Nephron (organoid): ENCODE results near the gene HECW1.

ENCODE experiments used
- H3K27ac Mint-ChIP-seq, 3 experiments: 2 replicates each; pipeline ENCODE4 v1.8.0; 2020; ENCODE audit warnings: mixed read lengths in 3 of 3, mild to moderate bottlenecking in 2 of 3, moderate library complexity in 1 of 3
- H3K27me3 Mint-ChIP-seq: 2 replicates; pipeline ENCODE4 v1.8.0; 2021; ENCODE audit warnings: low read depth, mild to moderate bottlenecking, moderate library complexity, mixed read lengths
- H3K36me3 Mint-ChIP-seq: 2 replicates; pipeline ENCODE4 v1.8.0; 2020; ENCODE audit warnings: low read depth, mixed read lengths
- H3K4me1 Mint-ChIP-seq: 2 replicates; pipeline ENCODE4 v1.8.0; 2020; ENCODE audit warnings: mixed read lengths
- H3K4me3 Mint-ChIP-seq, 3 experiments: 2 replicates each; pipeline ENCODE4 v1.8.0; 2020; ENCODE audit warnings: mild to moderate bottlenecking in 3 of 3, mixed read lengths in 3 of 3, moderate library complexity in 2 of 3
- H3K9me3 Mint-ChIP-seq: 2 replicates; pipeline ENCODE4 v1.8.0; 2020; ENCODE audit warnings: mixed read lengths
- CTCF ChIP-seq, 3 experiments: fragments of 200-600 bp; sonication (generic); IDR thresholded peaks; one replicate each; pipeline ENCODE4 v1.5.0; 2021; ENCODE audit warnings: antibody characterized with exemption in 3 of 3; ENCODE audit not compliant: unreplicated experiment in 3 of 3

HECW1 gene

GRCh38 chr7:43467406-43467805, 355.0 kb downstream of the HECW1 start:
- Mint-ChIP-seq H3K27me3 (peaks cover 13% of the 10 kb centered on the region), H3K4me3 (no peak overlapping the region), H3K27ac (peak overlapping the region in 2 of 3 experiments; percentile 3 to 59), H3K4me1 (peaks cover 29% of the 10 kb centered on the region), H3K36me3 (no peaks in the 10 kb centered on the region), H3K9me3 (no peaks in the 10 kb centered on the region)
- TF ChIP-seq CTCF (IDR thresholded peaks at IDR 0.05; ENCODE audit: unreplicated experiment in 3 of 3) = no peak

GRCh38 chr7:43467846-43468245, 355.4 kb downstream of the HECW1 start:
- peaks cover 13% of the 10 kb centered on the region for H3K27me3 Mint-ChIP-seq
- peak overlapping the region in 1 of 3 experiments; percentile 59 for H3K27ac Mint-ChIP-seq
- no peak for TF ChIP-seq CTCF (IDR thresholded peaks at IDR 0.05; ENCODE audit: unreplicated experiment in 3 of 3)
- peaks cover 25% of the 10 kb centered on the region for H3K4me1 Mint-ChIP-seq
- H3K4me3 Mint-ChIP-seq = no peak overlapping the region
- no peaks in the 10 kb centered on the region for H3K9me3 Mint-ChIP-seq
- no peaks in the 10 kb centered on the region for H3K36me3 Mint-ChIP-seq

GRCh38 chr7:43469051-43469450, 356.6 kb downstream of the HECW1 start:
- H3K27me3 Mint-ChIP-seq = peaks cover 13% of the 10 kb centered on the region
- H3K27ac Mint-ChIP-seq = no peak overlapping the region
- H3K36me3 Mint-ChIP-seq = no peaks in the 10 kb centered on the region
- TF ChIP-seq CTCF (IDR thresholded peaks at IDR 0.05; ENCODE audit: unreplicated experiment in 3 of 3) = no peak
- peaks cover 4% of the 10 kb centered on the region for H3K9me3 Mint-ChIP-seq
- H3K4me1 Mint-ChIP-seq = peaks cover 14% of the 10 kb centered on the region
- no peak overlapping the region for H3K4me3 Mint-ChIP-seq

- no peak overlapping the region for H3K4me3 Mint-ChIP-seq
- no peak for TF ChIP-seq CTCF (IDR thresholded peaks at IDR 0.05; ENCODE audit: unreplicated experiment in 3 of 3)
Measured at GRCh38 chr7:43470110-43470509, 357.7 kb downstream of the HECW1 start.

GRCh38 chr7:43475983-43476382, 363.5 kb downstream of the HECW1 start:
- H3K4me1 Mint-ChIP-seq = peaks cover 6% of the 10 kb centered on the region
- H3K9me3 Mint-ChIP-seq = peaks cover 6% of the 10 kb centered on the region
- H3K27me3 Mint-ChIP-seq = no peaks in the 10 kb centered on the region
- no peak for TF ChIP-seq CTCF (IDR thresholded peaks at IDR 0.05; ENCODE audit: unreplicated experiment in 3 of 3)
- no peak overlapping the region for H3K4me3 Mint-ChIP-seq
- peaks cover 5% of the 10 kb centered on the region for H3K36me3 Mint-ChIP-seq
- peak overlapping the region in 2 of 3 experiments; percentile 45 to 68 for H3K27ac Mint-ChIP-seq

More at GRCh38 chr7:43470110-43470509, 357.7 kb downstream of the HECW1 start:
- Mint-ChIP-seq H3K27me3 (peaks cover 10% of the 10 kb centered on the region), H3K9me3 (peaks cover 4% of the 10 kb centered on the region), H3K4me1 (peaks cover 14% of the 10 kb centered on the region), H3K27ac (no peak overlapping the region), H3K36me3 (no peaks in the 10 kb centered on the region)

GRCh38 chr7:43476896-43477295, 364.4 kb downstream of the HECW1 start:
- TF ChIP-seq CTCF (IDR thresholded peaks at IDR 0.05; ENCODE audit: unreplicated experiment in 3 of 3) = no peak
- Mint-ChIP-seq H3K27ac (peak overlapping the region in 2 of 3 experiments; percentile 46 to 68), H3K9me3 (peaks cover 6% of the 10 kb centered on the region), H3K27me3 (no peaks in the 10 kb centered on the region), H3K36me3 (peaks cover 5% of the 10 kb centered on the region), H3K4me1 (peaks cover 8% of the 10 kb centered on the region), H3K4me3 (no peak overlapping the region)
